Activated CD8-positive, alpha-beta memory T cell treated with anti-CD3 and anti-CD28 coated beads, Interleukin-2, amount 50 U/mL, for 48 hours (primary cell): ENCODE results near the gene TNNT1.
"Not testable (repeated sequence)": the region's sequence is repeated elsewhere in the genome, so short reads cannot be mapped to it uniquely, and the experiment has no call there.

Experiments
- DNase-seq: peaks from one replicate; pipeline ENCODE4 v3.0.0-alpha.2; 2020

TNNT1 gene, protein sequence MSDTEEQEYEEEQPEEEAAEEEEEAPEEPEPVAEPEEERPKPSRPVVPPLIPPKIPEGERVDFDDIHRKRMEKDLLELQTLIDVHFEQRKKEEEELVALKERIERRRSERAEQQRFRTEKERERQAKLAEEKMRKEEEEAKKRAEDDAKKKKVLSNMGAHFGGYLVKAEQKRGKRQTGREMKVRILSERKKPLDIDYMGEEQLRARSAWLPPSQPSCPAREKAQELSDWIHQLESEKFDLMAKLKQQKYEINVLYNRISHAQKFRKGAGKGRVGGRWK

DNA sequence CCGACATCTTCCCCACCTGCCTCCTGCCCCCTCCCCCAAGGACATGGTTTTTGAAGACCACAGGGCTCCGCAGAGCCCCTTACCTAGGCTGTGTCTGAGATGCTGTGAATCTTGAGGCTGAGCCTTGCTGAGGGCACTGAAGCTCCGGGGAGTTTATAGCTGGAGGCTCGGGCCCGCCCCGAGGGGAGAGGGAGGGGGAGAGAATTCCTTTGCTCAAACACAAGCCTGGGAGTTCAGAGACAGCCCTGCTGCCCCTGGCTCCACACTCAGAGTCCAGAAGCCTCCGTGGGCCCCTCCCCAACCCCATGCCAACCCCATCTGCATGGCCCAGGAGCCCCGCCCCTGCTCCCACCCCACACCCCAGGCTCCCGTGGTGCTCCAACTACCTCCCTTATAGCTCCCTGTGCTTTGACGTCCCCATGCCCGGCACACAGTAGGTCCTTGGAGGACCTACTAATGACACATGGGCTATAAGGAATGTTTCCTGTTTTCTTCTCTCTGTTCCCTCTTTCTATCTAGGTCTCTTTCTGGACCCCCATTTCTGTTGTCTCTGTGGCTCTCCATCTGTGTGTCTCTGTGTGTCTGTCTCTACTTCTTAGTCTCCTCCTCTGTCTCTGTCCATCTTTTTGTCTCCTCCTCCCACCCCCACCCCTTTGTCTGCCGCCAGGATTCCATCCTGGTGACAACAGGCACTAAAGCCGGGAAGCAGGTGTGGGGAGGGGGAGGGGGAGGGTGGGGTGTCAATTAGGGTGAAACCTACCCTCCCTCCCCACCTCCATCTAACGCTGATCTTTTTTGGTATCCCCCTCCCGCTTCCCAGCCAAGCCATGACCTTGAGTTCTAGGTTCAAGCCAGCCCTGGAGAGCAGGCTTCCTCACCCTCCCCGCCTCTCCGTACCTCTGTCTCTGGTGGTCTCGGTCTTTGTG, at the start of gene TNNT1:
Gene TNNT1, minus strand, starts transcription at position 129 of the 926 bp plus-strand sequence. CDS start 2,049 bp downstream, outside the sequence.
- no peak for DNase-seq

GRCh38 chr19:55198651-55199050, 49.6 kb upstream of the TNNT1 start:
- DNase-seq, result no peak

DNA sequence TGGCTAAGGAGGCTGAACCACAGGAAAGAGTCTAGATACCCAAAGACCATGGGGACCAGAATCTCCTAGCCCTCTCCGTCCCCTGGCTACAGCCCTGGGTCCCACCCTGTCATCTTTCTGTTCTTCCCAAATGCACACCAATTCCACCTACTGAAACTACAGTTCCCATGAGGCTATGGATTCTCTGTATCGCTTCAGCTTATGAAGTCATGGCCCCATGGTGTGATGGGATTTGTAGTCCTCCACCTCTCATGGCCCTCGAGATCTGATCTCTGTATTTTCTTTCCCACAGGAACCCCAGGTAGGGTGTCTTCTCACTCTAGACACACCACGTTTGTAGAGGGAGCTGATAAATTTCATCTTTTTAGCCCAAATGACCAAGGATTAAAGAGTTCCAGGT, 48.5 kb upstream of the TNNT1 start:
- no peak for DNase-seq

GRCh38 chr19:55196803-55197202, 47.8 kb upstream of the TNNT1 start:
- DNase-seq, result no peak

- DNase-seq, result no peak
Observed at GRCh38 chr19:55193481-55193880, 44.5 kb upstream of the TNNT1 start.

GRCh38 chr19:55189403-55189835, 40.4 kb upstream of the TNNT1 start:
- no peak for DNase-seq

DNA sequence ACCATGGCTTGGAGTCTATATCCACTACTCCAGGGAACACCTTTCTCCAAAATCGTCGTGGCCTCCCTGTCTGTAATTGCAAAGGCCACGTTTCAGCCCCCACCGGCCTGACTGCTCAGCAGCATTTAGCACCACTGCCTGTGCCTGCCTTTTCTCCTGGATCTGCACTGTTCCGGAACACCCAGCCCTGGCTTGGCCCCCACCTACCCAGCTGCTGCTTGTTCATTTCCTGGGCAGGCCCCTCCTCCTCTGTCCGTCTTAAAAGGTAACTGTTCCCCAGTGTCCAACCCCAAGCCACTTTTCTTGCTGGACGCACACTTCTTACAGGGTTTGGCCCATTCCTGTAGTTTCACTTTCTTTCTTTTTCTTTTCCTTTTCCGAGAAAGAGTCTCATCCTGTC, 39.6 kb upstream of the TNNT1 start:
- no peak for DNase-seq

DNA sequence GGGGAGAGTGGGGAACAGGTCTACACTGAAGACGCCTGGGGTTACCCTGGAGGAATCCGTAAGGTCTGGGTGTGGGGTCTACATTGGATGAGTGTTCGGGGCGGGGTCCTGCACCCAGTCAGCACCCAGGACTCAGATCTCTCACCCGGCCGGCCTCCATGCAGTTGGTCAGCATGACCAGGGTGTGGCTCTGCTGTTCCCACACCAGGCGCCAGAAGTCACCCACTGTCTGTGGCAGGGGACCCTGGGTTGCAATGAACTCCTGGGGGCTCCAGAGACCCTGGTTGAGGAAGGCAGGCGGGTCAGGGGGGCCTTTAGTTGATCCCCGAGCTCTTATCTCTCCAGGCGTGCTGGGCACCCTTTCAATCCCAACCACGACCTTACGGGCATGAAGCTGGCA, 37.1 kb upstream of the TNNT1 start:
- no peak for DNase-seq

DNA sequence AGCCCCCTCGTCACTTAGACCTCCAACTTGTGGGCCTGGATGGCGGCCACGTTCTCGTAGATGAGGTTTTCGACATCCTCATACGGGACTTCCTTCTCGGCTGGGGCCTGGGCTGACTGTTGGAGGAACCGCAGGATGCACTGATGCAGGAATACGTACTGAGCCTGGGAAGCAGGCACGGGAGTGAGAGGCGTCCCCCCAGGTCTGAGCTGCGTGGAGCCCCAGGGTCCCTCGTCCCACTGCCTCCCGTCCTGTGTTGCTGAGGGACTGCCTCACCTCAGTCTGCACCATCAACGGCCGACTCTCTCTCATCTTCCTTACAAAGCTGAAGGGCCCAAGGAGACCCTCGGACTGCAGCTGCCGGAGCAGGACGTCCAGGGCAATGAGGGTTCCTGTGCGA, 32.7 kb upstream of the TNNT1 start:
- DNase-seq, result no peak

- DNase-seq, result peak; percentile 89
Observed at GRCh38 chr19:55179606-55180484, 30.8 kb upstream of the TNNT1 start, which contains the start of gene SYT5. Gene SYT5 (minus strand): TSS chr19:55180289. CDS start chr19:55179041, 1,248 bp downstream.

DNA sequence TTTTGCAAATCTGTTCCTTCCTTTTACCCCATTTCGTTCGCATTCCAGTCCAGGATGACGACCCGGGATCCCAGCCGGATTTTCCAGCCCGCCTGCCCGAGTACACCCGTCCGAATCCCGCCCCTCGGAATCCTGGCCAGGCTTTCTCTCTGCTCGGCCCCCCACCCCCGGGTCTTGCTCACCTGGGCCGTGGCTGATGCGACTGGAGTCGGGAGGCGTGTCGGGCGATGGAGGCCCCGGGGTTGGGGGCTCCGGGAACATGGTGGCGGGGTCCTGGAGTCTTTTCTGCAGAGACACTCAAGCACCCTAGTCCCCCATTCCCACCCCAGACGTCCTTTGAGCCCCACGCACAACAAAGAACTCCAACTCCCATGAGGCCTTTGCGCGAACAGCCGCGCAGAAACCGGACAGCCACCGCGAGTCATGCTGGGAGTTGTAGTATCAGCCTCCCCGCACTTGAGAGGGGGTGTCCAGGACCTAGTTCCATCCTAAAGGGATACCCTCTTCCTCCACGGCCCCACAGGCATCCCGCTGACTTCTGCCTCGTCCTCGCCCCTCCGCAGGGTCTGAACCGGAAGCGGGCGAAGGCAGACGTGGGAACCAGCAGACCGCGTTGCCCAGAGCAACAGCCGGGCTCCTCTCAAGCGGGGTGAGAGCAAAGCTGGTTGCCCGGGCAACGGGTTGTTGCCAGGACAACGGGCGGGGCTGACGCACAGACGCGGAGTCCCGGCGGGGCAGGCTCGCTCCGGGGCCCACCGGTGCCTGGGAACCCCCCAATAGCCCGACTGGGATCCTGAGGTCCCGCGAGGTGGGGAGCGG, 30.0 kb upstream of the TNNT1 start:
- DNase-seq, result peak; percentile 95

- no peak for DNase-seq
Observed at GRCh38 chr19:55176076-55176475, 27.1 kb upstream of the TNNT1 start.

- no peak for DNase-seq
Observed at GRCh38 chr19:55175117-55175867, 26.3 kb upstream of the TNNT1 start.

- no peak for DNase-seq
Observed at GRCh38 chr19:55174425-55175116, 25.6 kb upstream of the TNNT1 start.

DNA sequence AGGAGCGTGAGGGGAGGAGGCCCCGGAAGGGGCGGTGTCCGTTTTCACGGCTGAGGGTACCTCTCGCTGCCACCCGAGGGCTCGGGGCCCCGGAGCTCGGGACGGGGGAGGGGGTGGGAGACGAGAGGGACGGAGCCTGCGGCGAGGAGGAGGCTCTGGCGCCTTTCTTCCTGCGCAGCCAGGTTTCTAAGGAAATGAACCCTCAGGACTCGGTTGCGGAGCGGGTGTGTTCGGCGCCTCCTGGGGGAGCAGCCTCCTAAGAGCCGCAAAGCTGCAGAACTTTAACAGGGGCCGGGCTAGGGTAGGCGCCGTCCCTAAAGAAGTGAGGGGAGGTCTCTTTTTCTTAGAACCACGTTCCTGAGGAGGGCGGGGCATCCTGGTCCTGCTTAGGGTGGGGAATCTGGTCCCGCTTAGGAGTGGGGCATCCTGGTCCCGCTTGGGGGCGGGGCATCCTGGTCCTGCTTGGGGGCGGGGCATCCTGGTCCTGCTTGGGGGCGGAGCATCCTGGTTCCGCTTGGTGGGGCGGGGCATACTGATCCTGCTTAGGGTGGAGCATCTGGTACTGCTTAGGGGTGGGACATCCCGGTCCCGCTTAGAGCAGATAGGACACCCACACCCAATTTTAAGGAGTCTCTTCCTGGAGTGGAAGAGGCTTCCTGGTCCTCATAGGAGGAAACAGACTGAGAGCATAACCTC, 24.9 kb upstream of the TNNT1 start:
- DNase-seq, result peak; percentile 78

DNA sequence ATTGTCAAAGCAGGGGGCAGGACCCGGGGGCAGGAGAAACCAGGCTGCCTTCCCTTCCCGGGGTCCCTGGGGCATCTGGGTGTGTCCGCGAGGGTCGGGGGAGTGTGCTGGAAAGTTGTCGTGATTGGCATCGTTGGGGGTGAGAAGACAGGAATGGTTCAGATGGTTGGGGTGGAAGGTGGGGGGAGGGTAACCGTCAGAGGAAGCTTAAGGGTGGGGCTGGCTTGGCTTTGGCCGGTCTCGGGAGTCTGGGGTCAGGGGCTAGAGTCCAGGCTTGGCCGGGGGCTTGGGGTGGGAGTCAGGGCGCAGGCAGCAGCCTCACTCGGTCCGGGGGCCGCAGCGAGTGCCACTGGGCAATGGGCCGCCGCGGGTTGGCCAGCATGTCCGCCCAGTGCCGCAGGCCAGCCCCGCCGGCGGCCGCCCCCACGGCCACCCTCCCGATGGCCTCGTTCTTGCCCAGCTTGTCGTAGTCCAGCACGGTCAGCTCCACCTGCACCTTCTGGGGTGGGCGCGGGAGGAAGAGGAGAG, 24.2 kb upstream of the TNNT1 start:
- DNase-seq, result no peak

GRCh38 chr19:55172741-55173140, 23.7 kb upstream of the TNNT1 start:
- DNase-seq, result no peak

DNA sequence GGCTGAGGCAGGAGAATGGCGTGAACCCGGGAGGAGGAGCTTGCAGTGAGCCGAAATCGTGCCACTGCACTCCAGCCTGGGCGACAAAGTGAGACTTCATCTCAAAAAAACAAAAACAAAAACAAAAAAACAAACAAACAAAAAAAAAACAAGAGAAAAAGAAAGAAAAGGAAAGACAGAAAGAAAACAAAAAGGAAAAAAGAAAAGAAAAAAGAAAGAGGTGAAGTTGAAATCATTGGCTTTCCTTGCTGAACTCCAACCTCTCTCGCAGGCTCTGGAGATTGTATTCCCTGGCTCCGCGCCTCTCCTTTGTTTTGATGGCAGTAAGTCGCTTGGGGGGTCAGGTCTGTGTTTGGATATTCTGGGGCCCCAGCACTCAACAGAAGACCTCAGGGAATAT, 23.3 kb upstream of the TNNT1 start:
- not testable (repeated sequence) for DNase-seq

DNA sequence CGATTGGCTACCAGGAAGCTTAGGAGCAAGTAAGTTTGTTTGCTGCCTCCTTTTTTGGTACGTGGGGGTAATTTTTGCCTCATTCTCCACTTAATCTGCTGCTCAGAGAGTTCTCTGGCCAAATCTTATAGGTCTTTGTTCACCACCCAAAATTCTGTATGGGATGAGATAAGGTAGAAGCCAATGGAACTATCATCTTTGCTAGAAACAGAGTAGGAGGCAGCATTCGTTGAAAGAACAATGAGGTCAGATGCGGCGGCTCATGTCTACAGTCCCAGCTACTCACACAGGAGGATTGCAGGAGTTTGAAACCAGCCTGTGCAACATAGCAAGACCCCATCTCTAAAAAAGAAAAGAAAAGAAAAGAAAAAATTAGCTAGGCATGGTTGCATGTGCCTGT, 22.4 kb upstream of the TNNT1 start:
- DNase-seq, result no peak

DNA sequence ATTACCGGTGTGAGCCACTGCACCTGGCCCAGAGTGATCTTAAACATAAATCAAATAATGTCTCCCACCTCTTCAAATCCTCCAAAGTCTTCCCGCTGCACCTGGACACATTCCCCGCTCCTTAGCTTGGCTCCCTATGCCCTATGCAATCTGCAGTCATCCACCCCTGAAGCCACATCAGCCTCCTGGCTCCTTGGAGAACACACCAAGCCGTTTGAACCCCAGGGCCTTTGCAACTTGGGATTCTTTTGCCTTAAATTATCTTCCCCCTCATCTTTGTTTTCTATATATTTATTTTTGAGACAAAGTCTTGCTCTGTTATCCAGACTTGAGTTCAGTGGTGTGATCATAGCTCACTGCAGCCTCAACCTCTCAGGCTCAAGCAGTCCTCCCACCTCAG, 20.1 kb upstream of the TNNT1 start:
- DNase-seq, result no peak
